HEK293 (cell line): ENCODE results near the gene TOM1L2.
A peak's percentile ranks its signal among the peaks of the same experiment; 100 is the strongest.

Experiments used
- CTCF ChIA-PET: fragments of 350-600 bp; formaldehyde crosslinking; extraction: SDS; loops from one replicate; lab custom pipeline; 2021; ENCODE audit warnings: antibody characterized with exemption; lab: Yijun Ruan, JAX
- POLR2A ChIA-PET: fragments of 300-600 bp; formaldehyde crosslinking; extraction: SDS; loops from one replicate; lab custom pipeline; 2020; ENCODE audit warnings: antibody characterized with exemption, inconsistent platforms; lab: Yijun Ruan, JAX
- H3K27ac ChIP-seq: fragments of 200-500 bp; sonication (Bioruptor generic); 2 replicates; pipeline ENCODE4 v1.5.1; 2014; ENCODE audit warnings: low read depth, low read length, control low read depth, inconsistent platforms; ENCODE audit errors: extremely low read depth
- H3K36me3 ChIP-seq, 2 experiments: fragments of 200-500 bp in 1 of 2; sonication (Bioruptor generic) in 1 of 2; 1 replicate in 1 of 2; 2 replicates in 1 of 2; pipeline ENCODE4 v1.5.1; 2014 to 2017; ENCODE audit warnings: inconsistent platforms in 2 of 2, low read length in 2 of 2; ENCODE audit not compliant: control insufficient read depth in 2 of 2, insufficient read depth in 1 of 2
- H3K4me1 ChIP-seq: fragments of 200-500 bp; sonication (Bioruptor generic); 2 replicates; pipeline ENCODE4 v1.5.1; 2014; ENCODE audit warnings: mild to moderate bottlenecking, low read length, inconsistent platforms; ENCODE audit not compliant: control insufficient read depth, insufficient read depth
- H3K4me3 ChIP-seq: 2 replicates; pipeline ENCODE4 v1.5.1; 2011; ENCODE audit warnings: low read depth, mild to moderate bottlenecking, control low read depth, low read length, moderate library complexity
- H3K9me3 ChIP-seq: fragments of 200-500 bp; sonication (Bioruptor generic); 2 replicates; pipeline ENCODE4 v1.5.1; 2014; ENCODE audit warnings: low read depth, low read length, inconsistent platforms; ENCODE audit not compliant: control insufficient read depth, insufficient read depth
- BCL11A ChIP-seq: fragments of 450-650 bp; formaldehyde crosslinking; IDR thresholded peaks from 2 replicates; pipeline ENCODE4 v1.5.1; 2016; ENCODE audit warnings: low read depth, missing biosample characterization, missing genetic modification characterization
- EGR2 ChIP-seq: fragments of 450-650 bp; formaldehyde crosslinking; IDR thresholded peaks from 2 replicates; pipeline ENCODE4 v1.5.1; 2016; ENCODE audit warnings: low read depth, missing biosample characterization, missing genetic modification characterization
- GLI4 ChIP-seq: fragments of 450-650 bp; formaldehyde crosslinking; IDR thresholded peaks from 2 replicates; pipeline ENCODE4 v1.5.1; 2016; ENCODE audit warnings: missing biosample characterization, missing genetic modification characterization
- HIC1 ChIP-seq: fragments of 450-650 bp; formaldehyde crosslinking; IDR thresholded peaks from 2 replicates; pipeline ENCODE4 v1.5.1; 2016; ENCODE audit warnings: missing biosample characterization, missing genetic modification characterization
- KLF1 ChIP-seq: fragments of 450-650 bp; formaldehyde crosslinking; IDR thresholded peaks from 2 replicates; pipeline ENCODE4 v1.5.1; 2016; ENCODE audit warnings: missing biosample characterization, missing genetic modification characterization
- KLF17 ChIP-seq: fragments of 450-650 bp; formaldehyde crosslinking; IDR thresholded peaks from 2 replicates; pipeline ENCODE4 v1.5.1; 2016; ENCODE audit warnings: missing biosample characterization, missing genetic modification characterization
- KLF8 ChIP-seq: fragments of 450-650 bp; formaldehyde crosslinking; IDR thresholded peaks from 2 replicates; pipeline ENCODE4 v1.5.1; 2016; ENCODE audit warnings: missing biosample characterization, missing genetic modification characterization
- SCRT2 ChIP-seq: fragments of 450-650 bp; formaldehyde crosslinking; IDR thresholded peaks from 2 replicates; pipeline ENCODE4 v1.5.1; 2016; ENCODE audit warnings: missing biosample characterization, missing genetic modification characterization
- ZNF112 ChIP-seq: fragments of 450-650 bp; formaldehyde crosslinking; IDR thresholded peaks from 2 replicates; pipeline ENCODE4 v1.5.0; 2017; ENCODE audit warnings: missing biosample characterization, missing genetic modification characterization
- ZNF449 ChIP-seq: fragments of 450-650 bp; formaldehyde crosslinking; IDR thresholded peaks from 2 replicates; pipeline ENCODE4 v1.5.1; 2017; ENCODE audit warnings: missing biosample characterization, mild to moderate bottlenecking, missing genetic modification characterization, moderate library complexity
- ZNF585B ChIP-seq: fragments of 450-650 bp; formaldehyde crosslinking; IDR thresholded peaks from 2 replicates; pipeline ENCODE4 v1.5.1; 2016; ENCODE audit warnings: missing biosample characterization, missing genetic modification characterization
- ZNF600 ChIP-seq: fragments of 450-650 bp; formaldehyde crosslinking; IDR thresholded peaks from 2 replicates; pipeline ENCODE4 v1.5.1; 2016; ENCODE audit warnings: missing biosample characterization, missing genetic modification characterization
- ZNF658 ChIP-seq: fragments of 450-650 bp; formaldehyde crosslinking; IDR thresholded peaks from 2 replicates; pipeline ENCODE4; 2016; ENCODE audit warnings: missing biosample characterization, missing genetic modification characterization
- ZNF660 ChIP-seq: fragments of 450-650 bp; IDR thresholded peaks from 2 replicates; pipeline ENCODE4 v1.5.1; 2018; ENCODE audit warnings: missing biosample characterization, mild to moderate bottlenecking, missing genetic modification characterization
- ZNF768 ChIP-seq: fragments of 450-650 bp; formaldehyde crosslinking; IDR thresholded peaks from 2 replicates; pipeline ENCODE4 v1.5.1; 2018; ENCODE audit warnings: missing biosample characterization, mild to moderate bottlenecking, missing genetic modification characterization
- ZSCAN30 ChIP-seq: fragments of 450-650 bp; IDR thresholded peaks from 2 replicates; pipeline ENCODE4 v1.5.1; 2018; ENCODE audit warnings: missing biosample characterization, mild to moderate bottlenecking, missing genetic modification characterization, moderate library complexity
- TF ChIP-seq, protein P1 (sequence below): fragments of 450-650 bp; formaldehyde crosslinking; optimal IDR thresholded peaks from 2 replicates; pipeline ENCODE3; 2016; ENCODE audit warnings: missing biosample characterization, mild to moderate bottlenecking, missing genetic modification characterization
- TF ChIP-seq, protein P2 (sequence below): fragments of 450-650 bp; formaldehyde crosslinking; IDR thresholded peaks from 2 replicates; pipeline ENCODE4; 2016; ENCODE audit warnings: missing biosample characterization, missing genetic modification characterization

TOM1L2 gene

DNA sequence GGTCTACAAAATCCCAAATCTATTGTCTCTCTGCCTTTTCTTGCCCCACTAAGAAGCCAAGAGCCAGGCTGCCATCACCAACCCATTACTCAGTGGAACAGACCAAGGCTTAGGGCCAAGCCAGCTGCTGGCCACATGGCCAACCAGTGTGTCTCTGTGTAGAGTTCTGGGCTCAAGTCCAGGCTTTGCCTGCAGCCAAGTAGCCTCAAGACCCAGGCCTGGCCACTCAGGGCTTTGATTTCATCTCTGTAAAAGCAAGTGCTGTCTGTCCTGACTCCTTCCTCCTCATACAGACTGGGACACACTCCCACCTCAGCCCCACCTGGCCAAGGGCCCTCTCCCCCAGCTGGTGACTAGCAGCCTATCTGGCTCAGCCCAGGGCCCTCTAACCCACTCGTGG is 150.0 kb downstream of the TOM1L2 start:
- POLR2A ChIA-PET: interaction anchor here (0.6 to 11.4 kb wide), 3 partner anchors 9 to 136 kb away, joined by 3 to 181 read pairs (median 3); partner anchors contain the start of gene SREBF1

GRCh38 chr17:17820463-17821158 is 151.6 kb downstream of the TOM1L2 start:
- ChIA-PET CTCF (interaction anchor here (0.6 to 5.4 kb wide), 8 partner anchors 9 to 214 kb away, joined by 3 to 35 read pairs (median 5); partner anchors contain the start of gene SREBF1), POLR2A (interaction anchor here (1.6 to 11.4 kb wide), 2 partner anchors 17 to 20 kb away, joined by 4 to 181 read pairs; partner anchors contain the start of gene SREBF1)
- no peak overlapping the region for H3K4me3 ChIP-seq
- H3K36me3 ChIP-seq: peaks cover 3 to 33% of the 10 kb centered on the region in 2 experiments; a peak in 1 of 3 replicates
- H3K9me3 ChIP-seq: no peaks in the 10 kb centered on the region
- H3K27ac ChIP-seq: no peak overlapping the region
- peaks cover 35% of the 10 kb centered on the region for H3K4me1 ChIP-seq
- no peak for TF ChIP-seq ZNF600

More for the DNA sequence above, 150.0 kb downstream of the TOM1L2 start:
- Histone ChIP-seq H3K36me3 (peaks cover 3 to 20% of the 10 kb centered on the region in 2 experiments; a peak in 1 of 3 replicates), H3K4me1 (peaks cover 38% of the 10 kb centered on the region), H3K27ac (no peak overlapping the region), H3K4me3 (no peak overlapping the region), H3K9me3 (no peaks in the 10 kb centered on the region)
- TF ChIP-seq KLF17 (tag by site-specific recombination): no peak
- TF ChIP-seq ZNF658 (tag by site-specific recombination): no peak
- peak; percentile 82 for TF ChIP-seq ZNF449 (tag by site-specific recombination)
- CTCF ChIA-PET: interaction anchor here (0.7 to 5.4 kb wide), 3 partner anchors 11 to 216 kb away, joined by 3 to 35 read pairs (median 7); no protein-coding TSS in a partner anchor

- no peaks in the 10 kb centered on the region for H3K9me3 ChIP-seq
- H3K4me1 ChIP-seq: peaks cover 34% of the 10 kb centered on the region
- no peak overlapping the region; the same call in 1 of the 2 replicates for H3K27ac ChIP-seq
- ChIA-PET CTCF (interaction anchor here (0.6 to 5.4 kb wide), 9 partner anchors 9 to 214 kb away, joined by 3 to 35 read pairs (median 6); partner anchors contain the start of gene SREBF1), POLR2A (interaction anchor here (1.6 to 11.4 kb wide), 2 partner anchors 18 to 21 kb away, joined by 4 to 181 read pairs; partner anchors contain the start of gene SREBF1)
- TF ChIP-seq HIC1 (tag by site-specific recombination) (peak; percentile 45; the same call in 1 of the 2 replicates), EGR2 (tag by site-specific recombination) (no peak)
- TF ChIP-seq, protein P1, sequence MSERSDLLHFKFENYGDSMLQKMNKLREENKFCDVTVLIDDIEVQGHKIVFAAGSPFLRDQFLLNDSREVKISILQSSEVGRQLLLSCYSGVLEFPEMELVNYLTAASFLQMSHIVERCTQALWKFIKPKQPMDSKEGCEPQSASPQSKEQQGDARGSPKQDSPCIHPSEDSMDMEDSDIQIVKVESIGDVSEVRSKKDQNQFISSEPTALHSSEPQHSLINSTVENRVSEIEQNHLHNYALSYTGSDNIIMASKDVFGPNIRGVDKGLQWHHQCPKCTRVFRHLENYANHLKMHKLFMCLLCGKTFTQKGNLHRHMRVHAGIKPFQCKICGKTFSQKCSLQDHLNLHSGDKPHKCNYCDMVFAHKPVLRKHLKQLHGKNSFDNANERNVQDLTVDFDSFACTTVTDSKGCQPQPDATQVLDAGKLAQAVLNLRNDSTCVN (tag by site-specific recombination): peak; percentile 5
- H3K4me3 ChIP-seq: no peak overlapping the region
- H3K36me3 ChIP-seq: peaks cover 3 to 39% of the 10 kb centered on the region in 2 experiments; a peak in 1 of 3 replicates
These were observed 152.2 kb downstream of the TOM1L2 start for GRCh38 chr17:17820046-17820445.

DNA sequence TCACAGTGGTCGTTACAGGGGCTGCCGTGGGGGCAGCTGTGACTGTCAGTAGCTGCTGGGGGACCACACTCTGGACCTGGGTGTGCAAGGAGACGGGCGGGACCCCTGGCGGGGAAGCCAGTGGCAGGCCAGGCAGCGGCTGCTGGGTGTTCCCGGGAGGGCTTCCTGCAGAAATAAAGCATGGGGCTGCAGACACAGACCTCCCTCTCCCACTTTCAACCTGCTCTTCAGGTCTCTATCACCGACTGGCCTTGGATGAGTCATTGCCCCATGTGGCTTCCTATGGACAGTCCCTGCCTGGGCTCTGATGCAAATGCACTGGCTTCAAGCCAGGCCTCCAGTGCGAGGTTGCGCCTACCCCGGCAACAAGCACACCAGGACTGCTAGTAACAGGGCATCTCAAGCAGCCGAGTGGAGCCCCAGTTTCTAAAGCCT is 152.6 kb downstream of the TOM1L2 start:
- Histone ChIP-seq H3K4me3 (no peak overlapping the region), H3K27ac (peak overlapping the region; percentile 28; the same call in 1 of the 2 replicates), H3K9me3 (no peaks in the 10 kb centered on the region), H3K36me3 (peaks cover 3 to 43% of the 10 kb centered on the region in 2 experiments; a peak in 1 of 3 replicates), H3K4me1 (peaks cover 30% of the 10 kb centered on the region)
- CTCF ChIA-PET: interaction anchor here (1.5 to 5.4 kb wide), 3 partner anchors 8 to 41 kb away, joined by 6 to 35 read pairs (median 9); no protein-coding TSS in a partner anchor
- POLR2A ChIA-PET: interaction anchor here (2.2 to 11.4 kb wide), 2 partner anchors 18 to 21 kb away, joined by 8 to 181 read pairs; partner anchors contain the start of gene SREBF1
- no peak for TF ChIP-seq ZNF585B (tag by site-specific recombination)
- no peak for TF ChIP-seq GLI4 (tag by site-specific recombination)
- peak; percentile 26; the same call in 1 of the 2 replicates for TF ChIP-seq KLF8 (tag by site-specific recombination)
- TF ChIP-seq ZSCAN30: no peak
- peak; percentile 77 for TF ChIP-seq KLF1
- TF ChIP-seq SCRT2 (tag by site-specific recombination): peak; percentile 71
- no peak for TF ChIP-seq ZNF112 (tag by site-specific recombination)
- TF ChIP-seq ZNF660 (tag by site-specific recombination): peak; percentile 77; the same call in 1 of the 2 replicates
- TF ChIP-seq ZNF768 (tag by site-specific recombination): no peak
- TF ChIP-seq BCL11A (tag by site-specific recombination): peak; percentile 48; the same call in 1 of the 2 replicates
- TF ChIP-seq, protein P2, sequence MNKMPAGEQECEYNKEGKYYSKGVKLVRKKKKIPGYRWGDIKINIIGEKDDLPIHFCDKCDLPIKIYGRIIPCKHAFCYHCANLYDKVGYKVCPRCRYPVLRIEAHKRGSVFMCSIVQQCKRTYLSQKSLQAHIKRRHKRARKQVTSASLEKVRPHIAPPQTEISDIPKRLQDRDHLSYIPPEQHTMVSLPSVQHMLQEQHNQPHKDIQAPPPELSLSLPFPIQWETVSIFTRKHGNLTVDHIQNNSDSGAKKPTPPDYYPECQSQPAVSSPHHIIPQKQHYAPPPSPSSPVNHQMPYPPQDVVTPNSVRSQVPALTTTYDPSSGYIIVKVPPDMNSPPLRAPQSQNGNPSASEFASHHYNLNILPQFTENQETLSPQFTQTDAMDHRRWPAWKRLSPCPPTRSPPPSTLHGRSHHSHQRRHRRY (tag by site-specific recombination): no peak
